Choroid plexus epithelial cell (primary cell): ENCODE results near the gene MAN2A1.

Experiments
- DNase-seq: peaks from one replicate; pipeline ENCODE4 v3.0.0-alpha.2; 2010; ENCODE audit warnings: low read depth
- H3K4me3 ChIP-seq: 2 replicates; pipeline ENCODE4 v1.5.1; 2011; ENCODE audit warnings: low read depth, mild to moderate bottlenecking, control low read depth, low read length, moderate library complexity
- TF ChIP-seq, protein P1 (sequence below): conservative IDR thresholded peaks from 2 replicates; pipeline ENCODE4 v1.5.1; 2011; ENCODE audit warnings: low read depth, mild to moderate bottlenecking, control low read depth, inconsistent platforms, low read length, moderate library complexity

MAN2A1 gene

GRCh38 chr5:109914906-109915305 lies 225.2 kb downstream of the MAN2A1 start:
- TF ChIP-seq, protein P1, sequence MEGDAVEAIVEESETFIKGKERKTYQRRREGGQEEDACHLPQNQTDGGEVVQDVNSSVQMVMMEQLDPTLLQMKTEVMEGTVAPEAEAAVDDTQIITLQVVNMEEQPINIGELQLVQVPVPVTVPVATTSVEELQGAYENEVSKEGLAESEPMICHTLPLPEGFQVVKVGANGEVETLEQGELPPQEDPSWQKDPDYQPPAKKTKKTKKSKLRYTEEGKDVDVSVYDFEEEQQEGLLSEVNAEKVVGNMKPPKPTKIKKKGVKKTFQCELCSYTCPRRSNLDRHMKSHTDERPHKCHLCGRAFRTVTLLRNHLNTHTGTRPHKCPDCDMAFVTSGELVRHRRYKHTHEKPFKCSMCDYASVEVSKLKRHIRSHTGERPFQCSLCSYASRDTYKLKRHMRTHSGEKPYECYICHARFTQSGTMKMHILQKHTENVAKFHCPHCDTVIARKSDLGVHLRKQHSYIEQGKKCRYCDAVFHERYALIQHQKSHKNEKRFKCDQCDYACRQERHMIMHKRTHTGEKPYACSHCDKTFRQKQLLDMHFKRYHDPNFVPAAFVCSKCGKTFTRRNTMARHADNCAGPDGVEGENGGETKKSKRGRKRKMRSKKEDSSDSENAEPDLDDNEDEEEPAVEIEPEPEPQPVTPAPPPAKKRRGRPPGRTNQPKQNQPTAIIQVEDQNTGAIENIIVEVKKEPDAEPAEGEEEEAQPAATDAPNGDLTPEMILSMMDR, result no peak
- DNase-seq, result no peak
- H3K4me3 ChIP-seq, result no peak overlapping the region

DNA sequence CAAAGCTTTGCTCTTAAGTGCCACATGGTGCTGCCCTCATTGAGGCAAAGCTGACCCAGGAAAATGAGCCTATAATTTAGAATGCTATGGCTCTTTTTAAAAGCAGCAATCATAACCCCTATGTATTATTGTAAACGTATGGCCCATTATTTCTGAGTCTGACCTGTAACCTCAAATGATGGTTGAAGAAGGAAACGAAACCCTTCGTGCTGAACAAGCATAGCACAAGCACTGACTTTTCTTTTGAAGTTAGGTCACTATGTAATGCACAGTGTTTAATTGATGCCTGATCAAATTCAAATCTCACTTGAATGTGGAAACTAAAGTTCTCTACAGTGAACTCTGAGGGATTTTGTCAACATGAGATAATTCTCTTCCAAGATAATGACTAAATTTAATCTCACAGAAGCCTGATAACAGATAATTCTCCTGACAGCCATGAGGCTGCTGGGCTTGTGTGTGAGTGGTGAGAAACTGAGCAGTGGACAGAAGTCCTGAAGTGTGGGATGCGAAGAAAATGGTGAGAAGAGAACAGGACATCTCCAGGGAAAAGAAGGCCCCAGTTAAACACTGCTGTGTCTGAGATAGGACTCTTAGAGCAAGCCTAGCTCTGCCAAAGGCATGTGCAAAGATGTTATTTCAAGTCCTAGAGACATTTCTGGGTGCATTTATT lies 226.9 kb downstream of the MAN2A1 start:
- no peak overlapping the region for H3K4me3 ChIP-seq
- no peak for DNase-seq

More for the DNA sequence above, 226.9 kb downstream of the MAN2A1 start:
- TF ChIP-seq, protein P1, result no peak
